Measurements from ENCODE around the gene DNAJB4.

- TF ChIP-seq CTCF (CRISPR knock-in tag; IDR thresholded peaks at IDR 0.05): no peak
- TF ChIP-seq NFYB (CRISPR knock-in tag; IDR thresholded peaks at IDR 0.05): no peak
- no peak for TF ChIP-seq ZNF691 (CRISPR knock-in tag; IDR thresholded peaks at IDR 0.05; ENCODE audit: borderline replicate concordance, low read depth)
- no peak for TF ChIP-seq POLR2A (IDR thresholded peaks at IDR 0.05; ENCODE audit: insufficient read depth in 1 of 2, low read depth in 2 of 2, low read length in 2 of 2)
- no peak for TF ChIP-seq POLR2AphosphoS5 (IDR thresholded peaks at IDR 0.05; ENCODE audit: low read depth, low read length)
- no peak for TF ChIP-seq SMC3 (IDR thresholded peaks at IDR 0.05; ENCODE audit: low read length)
- TF ChIP-seq ELF4 (CRISPR knock-in tag; IDR thresholded peaks at IDR 0.05; ENCODE audit: borderline replicate concordance): no peak
- no peak for TF ChIP-seq MED1 (CRISPR knock-in tag; IDR thresholded peaks at IDR 0.05)
- no peak for TF ChIP-seq ZNF235 (CRISPR knock-in tag; IDR thresholded peaks at IDR 0.05; ENCODE audit: borderline replicate concordance)
- no peak for TF ChIP-seq ATF3 (CRISPR knock-in tag; IDR thresholded peaks at IDR 0.05)
Measured at GRCh38 chr1:77984629-77985028, 20.1 kb upstream of the DNAJB4 start.
